Keratinocyte (primary cell): ENCODE results near the gene SLC2A5. TPM values are rescaled to one million over a fixed set of nuclear protein-coding genes. Genes with fewer than 3 reads are reported as not detected.

Source experiments
- DNase-seq: peaks from one replicate; pipeline ENCODE4 v3.0.0-alpha.2; 2011; ENCODE audit warnings: low read depth, missing footprints, low spot score
- FAIRE-seq: peaks from 2 replicates; lab custom pipeline; 2011; peaks lifted over from hg19 to GRCh38; lab: Jason Lieb, UNC
- H2AFZ ChIP-seq: 2 replicates; pipeline ENCODE4 v1.6.0; 2012; ENCODE audit warnings: low read length, control low read depth, inconsistent platforms; ENCODE audit not compliant: control insufficient read depth
- H3K27ac ChIP-seq: 2 replicates; pipeline ENCODE4 v1.5.1; 2011; ENCODE audit warnings: low read length; ENCODE audit not compliant: control insufficient read depth, insufficient read depth
- H3K27me3 ChIP-seq: 3 replicates; pipeline ENCODE4 v1.6.0; 2011; ENCODE audit warnings: low read length; ENCODE audit not compliant: control insufficient read depth, insufficient read depth; ENCODE audit errors: extremely low read depth
- H3K36me3 ChIP-seq, 2 experiments: 2 replicates in 1 of 2; 3 replicates in 1 of 2; pipeline ENCODE4 v1.5.1; 2011; ENCODE audit warnings: low read length in 2 of 2, mild to moderate bottlenecking in 1 of 2; ENCODE audit not compliant: control insufficient read depth in 2 of 2, insufficient read depth in 2 of 2; ENCODE audit errors: extremely low read depth in 1 of 2
- H3K4me1 ChIP-seq: 3 replicates; pipeline ENCODE4 v1.5.1; 2011; ENCODE audit warnings: low read length; ENCODE audit not compliant: control insufficient read depth, insufficient read depth; ENCODE audit errors: extremely low read depth
- H3K4me2 ChIP-seq: 3 replicates; pipeline ENCODE4 v1.6.0; 2011; ENCODE audit warnings: low read depth, low read length; ENCODE audit not compliant: control insufficient read depth, insufficient read depth; ENCODE audit errors: extremely low read depth
- H3K4me3 ChIP-seq, 3 experiments: fragments of 200-600 bp in 1 of 3; sonication (generic) in 1 of 3; 2 replicates in 2 of 3; 3 replicates in 1 of 3; pipeline ENCODE4 v1.5.1; 2011 to 2016; ENCODE audit warnings: low read length in 3 of 3, mild to moderate bottlenecking in 3 of 3, control low read depth in 2 of 3, inconsistent platforms in 1 of 3, low read depth in 1 of 3, mixed read lengths in 1 of 3, mixed run types in 1 of 3, moderate library complexity in 1 of 3; ENCODE audit not compliant: control insufficient read depth in 2 of 3, insufficient read depth in 2 of 3; ENCODE audit errors: extremely low read depth in 1 of 3
- H3K79me2 ChIP-seq: 2 replicates; pipeline ENCODE4 v1.6.0; 2012; ENCODE audit warnings: low read length; ENCODE audit not compliant: control insufficient read depth, insufficient read depth
- H3K9ac ChIP-seq: 3 replicates; pipeline ENCODE4 v1.6.0; 2011; ENCODE audit warnings: low read length; ENCODE audit not compliant: control insufficient read depth, insufficient read depth; ENCODE audit errors: extremely low read depth
- H3K9me1 ChIP-seq: 3 replicates; pipeline ENCODE4 v1.6.0; 2011; ENCODE audit warnings: low read length; ENCODE audit not compliant: control insufficient read depth, insufficient read depth; ENCODE audit errors: extremely low read depth
- H3K9me3 ChIP-seq: 2 replicates; pipeline ENCODE4 v1.5.1; 2012; ENCODE audit warnings: low read depth, low read length; ENCODE audit not compliant: control insufficient read depth
- H4K20me1 ChIP-seq: 3 replicates; pipeline ENCODE4 v1.6.0; 2011; ENCODE audit warnings: low read length; ENCODE audit not compliant: control insufficient read depth, insufficient read depth; ENCODE audit errors: extremely low read depth
- CTCF ChIP-seq, 3 experiments: IDR thresholded peaks in 1 of 3; conservative IDR thresholded peaks in 1 of 3; optimal IDR thresholded peaks in 1 of 3; 2 replicates in 2 of 3; 3 replicates in 1 of 3; pipeline versions ENCODE3 to v1.5.1; 2011; ENCODE audit warnings: low read length in 3 of 3, mild to moderate bottlenecking in 3 of 3, moderate library complexity in 2 of 3, control low read depth in 1 of 3, inconsistent platforms in 1 of 3; ENCODE audit not compliant: insufficient read depth in 2 of 3; ENCODE audit errors: extremely low read depth in 1 of 3
- EZH2 ChIP-seq: IDR thresholded peaks from one replicate; pipeline ENCODE4 v1.6.1; 2012; ENCODE audit warnings: inconsistent platforms, mild to moderate bottlenecking, low read length, moderate library complexity
- dilution Hi-C: fragments of 300-500 bp; cut with MboI; formaldehyde crosslinking; loops from one replicate; pipeline ENCODE4 v1.7.0; 2020; ENCODE audit warnings: low sequenced_read_pairs; ENCODE audit not compliant: extremely low pct_ligation_motif_present
- polyA plus RNA-seq, 5 experiments: library from polyadenylated mRNA; depleted of rRNA in 3 of 5; stranded (reverse) in 3 of 5; stranded (forward) in 1 of 5; unstranded in 1 of 5; fragments of >200 nt; gene quantifications; 1 replicate in 1 of 5; 2 replicates in 3 of 5; 3 replicates in 1 of 5; pipeline versions ENCODE4 v1.2.1 to v1.2.3, GENCODE V29; 2011 to 2012; ENCODE audit warnings: missing spikeins in 2 of 5, low read depth in 1 of 5, low replicate concordance in 1 of 5

Gene SLC2A5
- polyA plus RNA-seq, 1 donor (not counting 4 experiments of a cell fraction or from before 2014, with no cell fraction given): 0.77 TPM

GRCh38 chr1:9051379-9051778 lies 18.1 kb downstream of the SLC2A5 start:
- H4K20me1 ChIP-seq: no peaks in the 10 kb centered on the region
- FAIRE-seq (no peak), DNase-seq (no peak)
- H3K9me1 ChIP-seq: no peaks in the 10 kb centered on the region
- H3K36me3 ChIP-seq: no peaks in the 10 kb centered on the region
- H2AFZ ChIP-seq: no peak overlapping the region
- H3K79me2 ChIP-seq: no peaks in the 10 kb centered on the region
- no peak overlapping the region for H3K4me3 ChIP-seq
- H3K9me3 ChIP-seq: no peaks in the 10 kb centered on the region
- H3K9ac ChIP-seq: no peak overlapping the region
- dilution Hi-C loops: no loop called here
- H3K27ac ChIP-seq: no peak overlapping the region
- H3K4me2 ChIP-seq: no peak overlapping the region
- H3K27me3 ChIP-seq: peaks cover 3% of the 10 kb centered on the region
- H3K4me1 ChIP-seq: no peaks in the 10 kb centered on the region
- TF ChIP-seq CTCF (optimal IDR thresholded peaks at IDR 0.05 in 1 of 3, IDR thresholded peaks at IDR 0.05 in 1 of 3, conservative IDR thresholded peaks at IDR 0.05 in 1 of 3; ENCODE audit: extremely low read depth in 1 of 3, insufficient read depth in 2 of 3, low read length in 3 of 3): no peak
- TF ChIP-seq EZH2: no peak

- Histone ChIP-seq H3K4me3 (no peak overlapping the region), H3K36me3 (no peaks in the 10 kb centered on the region), H4K20me1 (no peaks in the 10 kb centered on the region), H3K4me2 (no peak overlapping the region), H3K27me3 (peaks cover 8% of the 10 kb centered on the region), H3K4me1 (no peaks in the 10 kb centered on the region), H2AFZ (no peak overlapping the region), H3K79me2 (no peaks in the 10 kb centered on the region), H3K9me3 (no peaks in the 10 kb centered on the region), H3K27ac (no peak overlapping the region), H3K9ac (no peak overlapping the region), H3K9me1 (no peaks in the 10 kb centered on the region)
- no peak for DNase-seq
- dilution Hi-C loops: no loop called here
- no peak for FAIRE-seq
- TF ChIP-seq EZH2: no peak
- no peak for TF ChIP-seq CTCF (optimal IDR thresholded peaks at IDR 0.05 in 1 of 3, IDR thresholded peaks at IDR 0.05 in 1 of 3, conservative IDR thresholded peaks at IDR 0.05 in 1 of 3; ENCODE audit: extremely low read depth in 1 of 3, insufficient read depth in 2 of 3, low read length in 3 of 3)
Observed at GRCh38 chr1:9050803-9051202, 18.6 kb downstream of the SLC2A5 start.
